ENCODE results near the gene GPX8.

DNA sequence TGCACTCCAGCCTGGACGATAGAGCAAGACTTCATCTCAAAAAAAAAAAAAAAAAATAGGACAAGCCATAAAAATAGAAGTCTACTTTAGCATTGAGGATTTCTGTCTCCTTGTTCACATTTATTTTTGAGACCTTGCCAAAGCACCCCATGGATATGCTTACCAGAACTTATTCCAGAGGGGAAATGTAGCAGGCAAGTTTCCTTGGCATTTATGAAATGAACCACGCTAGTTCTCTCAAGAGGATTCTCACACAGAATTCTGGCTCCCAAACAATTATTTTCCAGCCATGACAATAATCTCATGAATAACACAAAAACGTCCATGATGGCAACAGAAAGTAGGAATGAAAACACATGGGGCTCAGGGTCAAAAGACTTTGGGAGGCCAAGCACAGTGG is 23.4 kb upstream of the GPX8 start:
- TF ChIP-seq, protein P1, sequence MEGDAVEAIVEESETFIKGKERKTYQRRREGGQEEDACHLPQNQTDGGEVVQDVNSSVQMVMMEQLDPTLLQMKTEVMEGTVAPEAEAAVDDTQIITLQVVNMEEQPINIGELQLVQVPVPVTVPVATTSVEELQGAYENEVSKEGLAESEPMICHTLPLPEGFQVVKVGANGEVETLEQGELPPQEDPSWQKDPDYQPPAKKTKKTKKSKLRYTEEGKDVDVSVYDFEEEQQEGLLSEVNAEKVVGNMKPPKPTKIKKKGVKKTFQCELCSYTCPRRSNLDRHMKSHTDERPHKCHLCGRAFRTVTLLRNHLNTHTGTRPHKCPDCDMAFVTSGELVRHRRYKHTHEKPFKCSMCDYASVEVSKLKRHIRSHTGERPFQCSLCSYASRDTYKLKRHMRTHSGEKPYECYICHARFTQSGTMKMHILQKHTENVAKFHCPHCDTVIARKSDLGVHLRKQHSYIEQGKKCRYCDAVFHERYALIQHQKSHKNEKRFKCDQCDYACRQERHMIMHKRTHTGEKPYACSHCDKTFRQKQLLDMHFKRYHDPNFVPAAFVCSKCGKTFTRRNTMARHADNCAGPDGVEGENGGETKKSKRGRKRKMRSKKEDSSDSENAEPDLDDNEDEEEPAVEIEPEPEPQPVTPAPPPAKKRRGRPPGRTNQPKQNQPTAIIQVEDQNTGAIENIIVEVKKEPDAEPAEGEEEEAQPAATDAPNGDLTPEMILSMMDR (IDR thresholded peaks at IDR 0.05): no peak
- no peak for TF ChIP-seq POLR2A (IDR thresholded peaks at IDR 0.05)
- no peak for TF ChIP-seq EP300 (IDR thresholded peaks at IDR 0.05)
- no peak for TF ChIP-seq POLR2AphosphoS5 (IDR thresholded peaks at IDR 0.05)
